Ovary (tissue), 3 donors: ENCODE results near the gene FBXL5.

Source experiments
- CTCF ChIP-seq, 3 donors: fragments of 450-650 bp in 2 of 3; fragments of 200-600 bp in 1 of 3; IDR thresholded peaks; one replicate each; pipeline versions ENCODE4 v1.5.1 to v1.8.0; 2016 to 2022; ENCODE audit warnings: antibody characterized with exemption in 3 of 3, mild to moderate bottlenecking in 1 of 3
- EP300 ChIP-seq: sonication (generic); formaldehyde crosslinking; IDR thresholded peaks from one replicate; pipeline ENCODE4 v1.6.1; 2017; ENCODE audit warnings: antibody characterized with exemption
- POLR2A ChIP-seq: fragments of 450-650 bp; IDR thresholded peaks from one replicate; pipeline ENCODE4 v1.6.1; 2017; ENCODE audit warnings: antibody characterized with exemption, mild to moderate bottlenecking, moderate library complexity
- donor health status: DM: no; HTN: no; CAD: no.

GRCh38 chr4:15683143-15683495, 28.0 kb upstream of the FBXL5 start:
- no peak for TF ChIP-seq POLR2A
- TF ChIP-seq CTCF (IDR thresholded peaks at IDR 0.05), result no peak
- no peak for TF ChIP-seq EP300
